Measurements from ENCODE around the gene NEK4. TPM values are rescaled to one million over a fixed set of nuclear protein-coding genes. Genes with fewer than 3 reads are reported as not detected.

NEK4 gene
- total RNA-seq, 1 experiment from 2014 or later = 36.2 TPM

DNA sequence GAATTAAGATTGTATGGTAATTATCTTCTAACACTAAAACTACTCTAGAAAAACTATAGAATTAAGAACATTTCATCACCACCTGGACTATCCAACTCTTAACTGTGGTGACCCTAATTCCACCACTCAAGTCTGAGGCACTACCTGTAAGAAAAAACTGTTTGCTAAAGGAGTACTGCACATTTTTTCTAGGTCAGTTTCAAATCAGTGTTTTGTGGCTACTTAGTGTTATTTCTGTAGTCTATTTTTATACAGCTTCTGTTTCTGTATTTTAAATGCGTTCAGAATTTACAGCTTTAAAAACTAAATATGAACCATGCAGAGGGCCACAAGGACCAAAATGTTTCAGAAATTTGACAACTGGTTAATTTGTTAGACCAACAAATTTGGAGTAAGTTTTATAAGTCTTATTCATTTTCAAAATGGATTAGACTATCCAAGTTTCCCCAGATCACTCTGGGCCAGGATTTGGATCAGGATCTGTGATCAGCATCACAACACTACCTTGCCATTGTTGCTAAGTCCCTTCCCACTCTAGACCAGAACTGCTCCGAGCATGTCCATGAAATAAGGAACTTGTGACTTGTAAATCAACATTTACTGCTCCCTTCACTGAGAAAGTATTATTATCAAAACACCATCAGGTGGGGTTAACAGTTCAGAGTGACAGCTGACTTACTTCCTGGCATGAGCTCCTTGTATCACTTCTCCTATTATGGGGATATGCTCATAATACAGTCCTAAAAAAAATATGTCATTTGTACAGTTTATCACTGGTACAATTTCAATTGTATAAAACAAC lies 73.7 kb downstream of the NEK4 start:
- Histone ChIP-seq H3K36me3 (ENCODE audit: control insufficient read depth in 1 of 2, insufficient read depth in 2 of 2, low read length in 2 of 2) (peaks cover 45 to 51% of the 10 kb centered on the region in 2 experiments), H3K27me3 (ENCODE audit: insufficient read depth, low read length) (no peaks in the 10 kb centered on the region), H3K9me3 (ENCODE audit: control insufficient read depth in 1 of 2, insufficient read depth in 1 of 2, low read depth in 1 of 2, low read length in 2 of 2) (no peaks in the 10 kb centered on the region), H2AFZ (ENCODE audit: low read depth, low read length, poor library complexity, severe bottlenecking) (no peak overlapping the region), H3K9me2 (ENCODE audit: insufficient read depth) (no peaks in the 10 kb centered on the region), H4K20me1 (ENCODE audit: insufficient read depth) (peaks cover 21% of the 10 kb centered on the region; the same call in 1 of the 2 replicates), H3K79me2 (ENCODE audit: insufficient read depth, low read length) (peaks cover 25% of the 10 kb centered on the region), H3K27ac (ENCODE audit: low read depth, low read length) (no peak overlapping the region), H3K4me1 (ENCODE audit: control insufficient read depth in 1 of 2, insufficient read depth in 2 of 2, low read length in 2 of 2) (no peaks in the 10 kb centered on the region), H3K4me3 (replicated peaks in 1 of 2; ENCODE audit: low read depth in 1 of 2, low read length in 2 of 2) (no peak overlapping the region), H3K4me2 (ENCODE audit: low read length) (no peak overlapping the region), H3K9ac (ENCODE audit: low read length) (no peak overlapping the region)
- TF ChIP-seq JUND (IDR thresholded peaks at IDR 0.05) = no peak
- no peak for TF ChIP-seq EGR1 (IDR thresholded peaks at IDR 0.05; ENCODE audit: low read depth)
- TF ChIP-seq FOSL1 (IDR thresholded peaks at IDR 0.05; ENCODE audit: low read depth) = no peak
- TF ChIP-seq, protein P1, sequence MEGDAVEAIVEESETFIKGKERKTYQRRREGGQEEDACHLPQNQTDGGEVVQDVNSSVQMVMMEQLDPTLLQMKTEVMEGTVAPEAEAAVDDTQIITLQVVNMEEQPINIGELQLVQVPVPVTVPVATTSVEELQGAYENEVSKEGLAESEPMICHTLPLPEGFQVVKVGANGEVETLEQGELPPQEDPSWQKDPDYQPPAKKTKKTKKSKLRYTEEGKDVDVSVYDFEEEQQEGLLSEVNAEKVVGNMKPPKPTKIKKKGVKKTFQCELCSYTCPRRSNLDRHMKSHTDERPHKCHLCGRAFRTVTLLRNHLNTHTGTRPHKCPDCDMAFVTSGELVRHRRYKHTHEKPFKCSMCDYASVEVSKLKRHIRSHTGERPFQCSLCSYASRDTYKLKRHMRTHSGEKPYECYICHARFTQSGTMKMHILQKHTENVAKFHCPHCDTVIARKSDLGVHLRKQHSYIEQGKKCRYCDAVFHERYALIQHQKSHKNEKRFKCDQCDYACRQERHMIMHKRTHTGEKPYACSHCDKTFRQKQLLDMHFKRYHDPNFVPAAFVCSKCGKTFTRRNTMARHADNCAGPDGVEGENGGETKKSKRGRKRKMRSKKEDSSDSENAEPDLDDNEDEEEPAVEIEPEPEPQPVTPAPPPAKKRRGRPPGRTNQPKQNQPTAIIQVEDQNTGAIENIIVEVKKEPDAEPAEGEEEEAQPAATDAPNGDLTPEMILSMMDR (IDR thresholded peaks at IDR 0.05 in 2 of 3, conservative IDR thresholded peaks at IDR 0.05 in 1 of 3; ENCODE audit: borderline replicate concordance in 1 of 3, insufficient read depth in 1 of 3, low read depth in 2 of 3, low read length in 2 of 3) = no peak
- TF ChIP-seq, protein P2, sequence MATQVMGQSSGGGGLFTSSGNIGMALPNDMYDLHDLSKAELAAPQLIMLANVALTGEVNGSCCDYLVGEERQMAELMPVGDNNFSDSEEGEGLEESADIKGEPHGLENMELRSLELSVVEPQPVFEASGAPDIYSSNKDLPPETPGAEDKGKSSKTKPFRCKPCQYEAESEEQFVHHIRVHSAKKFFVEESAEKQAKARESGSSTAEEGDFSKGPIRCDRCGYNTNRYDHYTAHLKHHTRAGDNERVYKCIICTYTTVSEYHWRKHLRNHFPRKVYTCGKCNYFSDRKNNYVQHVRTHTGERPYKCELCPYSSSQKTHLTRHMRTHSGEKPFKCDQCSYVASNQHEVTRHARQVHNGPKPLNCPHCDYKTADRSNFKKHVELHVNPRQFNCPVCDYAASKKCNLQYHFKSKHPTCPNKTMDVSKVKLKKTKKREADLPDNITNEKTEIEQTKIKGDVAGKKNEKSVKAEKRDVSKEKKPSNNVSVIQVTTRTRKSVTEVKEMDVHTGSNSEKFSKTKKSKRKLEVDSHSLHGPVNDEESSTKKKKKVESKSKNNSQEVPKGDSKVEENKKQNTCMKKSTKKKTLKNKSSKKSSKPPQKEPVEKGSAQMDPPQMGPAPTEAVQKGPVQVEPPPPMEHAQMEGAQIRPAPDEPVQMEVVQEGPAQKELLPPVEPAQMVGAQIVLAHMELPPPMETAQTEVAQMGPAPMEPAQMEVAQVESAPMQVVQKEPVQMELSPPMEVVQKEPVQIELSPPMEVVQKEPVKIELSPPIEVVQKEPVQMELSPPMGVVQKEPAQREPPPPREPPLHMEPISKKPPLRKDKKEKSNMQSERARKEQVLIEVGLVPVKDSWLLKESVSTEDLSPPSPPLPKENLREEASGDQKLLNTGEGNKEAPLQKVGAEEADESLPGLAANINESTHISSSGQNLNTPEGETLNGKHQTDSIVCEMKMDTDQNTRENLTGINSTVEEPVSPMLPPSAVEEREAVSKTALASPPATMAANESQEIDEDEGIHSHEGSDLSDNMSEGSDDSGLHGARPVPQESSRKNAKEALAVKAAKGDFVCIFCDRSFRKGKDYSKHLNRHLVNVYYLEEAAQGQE (IDR thresholded peaks at IDR 0.05; ENCODE audit: low read depth) = no peak
- TF ChIP-seq YY1 (IDR thresholded peaks at IDR 0.05; ENCODE audit: extremely low read depth, insufficient replicate concordance, low read depth, low read length) = no peak
- CTCF ChIA-PET = no interaction called here
- no TSS peak for BruUV-seq (replicated peaks)
- ATAC-seq (no peak), DNase-seq (ENCODE audit: low read depth, low spot score) (no peak)
- RAD21 ChIA-PET (ENCODE audit: low non-redundant PET in 1 of 2, low total read pairs in 2 of 2, uncharacterized antibody in 2 of 2, unreplicated experiment in 2 of 2) = no interaction called here
- intact Hi-C loops (cut with micrococcal nuclease) = no loop called here
- POLR2A ChIA-PET = interaction anchor here (1.8 kb wide), 1 partner anchor 10 kb away, joined by 4 read pairs; no protein-coding TSS in a partner anchor
